Measurements from ENCODE around the gene TLL2. TPM values are rescaled to one million over a fixed set of nuclear protein-coding genes. Genes with fewer than 3 reads are reported as not detected.

The TLL2 gene
- total RNA-seq, 1 experiment from 2014 or later: 9.1 TPM

GRCh38 chr10:96491303-96491702 is 22.4 kb downstream of the TLL2 start (continued):
- TF ChIP-seq, protein P1, sequence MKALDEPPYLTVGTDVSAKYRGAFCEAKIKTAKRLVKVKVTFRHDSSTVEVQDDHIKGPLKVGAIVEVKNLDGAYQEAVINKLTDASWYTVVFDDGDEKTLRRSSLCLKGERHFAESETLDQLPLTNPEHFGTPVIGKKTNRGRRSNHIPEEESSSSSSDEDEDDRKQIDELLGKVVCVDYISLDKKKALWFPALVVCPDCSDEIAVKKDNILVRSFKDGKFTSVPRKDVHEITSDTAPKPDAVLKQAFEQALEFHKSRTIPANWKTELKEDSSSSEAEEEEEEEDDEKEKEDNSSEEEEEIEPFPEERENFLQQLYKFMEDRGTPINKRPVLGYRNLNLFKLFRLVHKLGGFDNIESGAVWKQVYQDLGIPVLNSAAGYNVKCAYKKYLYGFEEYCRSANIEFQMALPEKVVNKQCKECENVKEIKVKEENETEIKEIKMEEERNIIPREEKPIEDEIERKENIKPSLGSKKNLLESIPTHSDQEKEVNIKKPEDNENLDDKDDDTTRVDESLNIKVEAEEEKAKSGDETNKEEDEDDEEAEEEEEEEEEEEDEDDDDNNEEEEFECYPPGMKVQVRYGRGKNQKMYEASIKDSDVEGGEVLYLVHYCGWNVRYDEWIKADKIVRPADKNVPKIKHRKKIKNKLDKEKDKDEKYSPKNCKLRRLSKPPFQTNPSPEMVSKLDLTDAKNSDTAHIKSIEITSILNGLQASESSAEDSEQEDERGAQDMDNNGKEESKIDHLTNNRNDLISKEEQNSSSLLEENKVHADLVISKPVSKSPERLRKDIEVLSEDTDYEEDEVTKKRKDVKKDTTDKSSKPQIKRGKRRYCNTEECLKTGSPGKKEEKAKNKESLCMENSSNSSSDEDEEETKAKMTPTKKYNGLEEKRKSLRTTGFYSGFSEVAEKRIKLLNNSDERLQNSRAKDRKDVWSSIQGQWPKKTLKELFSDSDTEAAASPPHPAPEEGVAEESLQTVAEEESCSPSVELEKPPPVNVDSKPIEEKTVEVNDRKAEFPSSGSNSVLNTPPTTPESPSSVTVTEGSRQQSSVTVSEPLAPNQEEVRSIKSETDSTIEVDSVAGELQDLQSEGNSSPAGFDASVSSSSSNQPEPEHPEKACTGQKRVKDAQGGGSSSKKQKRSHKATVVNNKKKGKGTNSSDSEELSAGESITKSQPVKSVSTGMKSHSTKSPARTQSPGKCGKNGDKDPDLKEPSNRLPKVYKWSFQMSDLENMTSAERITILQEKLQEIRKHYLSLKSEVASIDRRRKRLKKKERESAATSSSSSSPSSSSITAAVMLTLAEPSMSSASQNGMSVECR (CRISPR knock-in tag; IDR thresholded peaks at IDR 0.05; ENCODE audit: borderline replicate concordance): no peak
- TF ChIP-seq, protein P2, sequence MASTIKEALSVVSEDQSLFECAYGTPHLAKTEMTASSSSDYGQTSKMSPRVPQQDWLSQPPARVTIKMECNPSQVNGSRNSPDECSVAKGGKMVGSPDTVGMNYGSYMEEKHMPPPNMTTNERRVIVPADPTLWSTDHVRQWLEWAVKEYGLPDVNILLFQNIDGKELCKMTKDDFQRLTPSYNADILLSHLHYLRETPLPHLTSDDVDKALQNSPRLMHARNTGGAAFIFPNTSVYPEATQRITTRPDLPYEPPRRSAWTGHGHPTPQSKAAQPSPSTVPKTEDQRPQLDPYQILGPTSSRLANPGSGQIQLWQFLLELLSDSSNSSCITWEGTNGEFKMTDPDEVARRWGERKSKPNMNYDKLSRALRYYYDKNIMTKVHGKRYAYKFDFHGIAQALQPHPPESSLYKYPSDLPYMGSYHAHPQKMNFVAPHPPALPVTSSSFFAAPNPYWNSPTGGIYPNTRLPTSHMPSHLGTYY (CRISPR knock-in tag; IDR thresholded peaks at IDR 0.05): no peak
- no peak for TF ChIP-seq CDX4 (CRISPR knock-in tag; IDR thresholded peaks at IDR 0.05; ENCODE audit: borderline replicate concordance)
- TF ChIP-seq ZNF138 (CRISPR knock-in tag; conservative IDR thresholded peaks at IDR 0.05): no peak
- no peak for TF ChIP-seq ELF4 (CRISPR knock-in tag; IDR thresholded peaks at IDR 0.05; ENCODE audit: low read depth)
- TF ChIP-seq ZBTB21 (CRISPR knock-in tag; IDR thresholded peaks at IDR 0.05; ENCODE audit: borderline replicate concordance): no peak
- TF ChIP-seq, protein P3, sequence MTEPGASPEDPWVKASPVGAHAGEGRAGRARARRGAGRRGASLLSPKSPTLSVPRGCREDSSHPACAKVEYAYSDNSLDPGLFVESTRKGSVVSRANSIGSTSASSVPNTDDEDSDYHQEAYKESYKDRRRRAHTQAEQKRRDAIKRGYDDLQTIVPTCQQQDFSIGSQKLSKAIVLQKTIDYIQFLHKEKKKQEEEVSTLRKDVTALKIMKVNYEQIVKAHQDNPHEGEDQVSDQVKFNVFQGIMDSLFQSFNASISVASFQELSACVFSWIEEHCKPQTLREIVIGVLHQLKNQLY (CRISPR knock-in tag; IDR thresholded peaks at IDR 0.05): no peak
- TF ChIP-seq PREB (CRISPR knock-in tag; IDR thresholded peaks at IDR 0.05; ENCODE audit: borderline replicate concordance): no peak
- TF ChIP-seq CREM (CRISPR knock-in tag; IDR thresholded peaks at IDR 0.05): no peak
- no peak for TF ChIP-seq MAX (CRISPR knock-in tag; IDR thresholded peaks at IDR 0.05)
- TF ChIP-seq RELA (CRISPR knock-in tag; IDR thresholded peaks at IDR 0.05; ENCODE audit: borderline replicate concordance): no peak
- no peak for TF ChIP-seq AFF4 (CRISPR knock-in tag; IDR thresholded peaks at IDR 0.05; ENCODE audit: borderline replicate concordance)

All from WTC11 (cell line).